OCI-LY3 (cell line): ENCODE data around the gene EIPR1.

Experiments used
- H2AFZ ChIP-seq: fragments of 200-600, 300-600 bp; shearing (Covaris generic); 2 replicates; pipeline ENCODE4 v1.6.0; 2014; ENCODE audit warnings: antibody characterized with exemption, low read depth, low read length
- H3K27ac ChIP-seq: fragments of 200-600, 300-600 bp; sonication (generic); 2 replicates; pipeline ENCODE4 v1.5.1; 2014; ENCODE audit warnings: mild to moderate bottlenecking, low read length, moderate library complexity, mixed read lengths
- H3K27me3 ChIP-seq: fragments of 200-600, 300-600 bp; sonication (generic); 2 replicates; pipeline ENCODE4 v1.6.1; 2014; ENCODE audit warnings: low read depth, low read length, mixed read lengths
- H3K36me3 ChIP-seq: fragments of 200-600, 300-600 bp; sonication (generic); replicated peaks from 2 replicates; pipeline ENCODE3; 2014; ENCODE audit warnings: low read depth, low read length, mixed read lengths
- H3K4me1 ChIP-seq: fragments of 300-600, 200-600 bp; sonication (generic); 2 replicates; pipeline ENCODE4 v1.6.1; 2014; ENCODE audit warnings: low read length, mixed read lengths
- H3K4me2 ChIP-seq: fragments of 200-600, 300-600 bp; sonication (generic); 2 replicates; pipeline ENCODE4 v1.6.1; 2014; ENCODE audit warnings: low read length, mixed read lengths
- H3K4me3 ChIP-seq: fragments of 300-600, 200-600 bp; sonication (generic); 2 replicates; pipeline ENCODE4 v1.5.1; 2014; ENCODE audit warnings: antibody characterized with exemption, mild to moderate bottlenecking, low read length, moderate library complexity
- H3K79me2 ChIP-seq: fragments of 300-600, 200-600 bp; shearing (Covaris generic); 2 replicates; pipeline ENCODE4 v1.6.1; 2014; ENCODE audit warnings: mild to moderate bottlenecking, low read length, mixed read lengths
- H3K9ac ChIP-seq: fragments of 300-600, 200-600 bp; shearing (Covaris generic); 2 replicates; pipeline ENCODE4 v1.6.0; 2014; ENCODE audit warnings: mild to moderate bottlenecking, low read length, moderate library complexity
- H3K9me3 ChIP-seq: fragments of 200-600, 300-600 bp; shearing (Covaris generic); 2 replicates; pipeline ENCODE4 v1.6.1; 2014; ENCODE audit warnings: low read length, mixed read lengths; ENCODE audit not compliant: insufficient read depth
- H4K20me1 ChIP-seq: fragments of 200-600, 300-600 bp; sonication (generic); 2 replicates; pipeline ENCODE4 v1.6.1; 2016; ENCODE audit warnings: low read length, mixed read lengths; ENCODE audit not compliant: insufficient read depth
- CTCF ChIP-seq: fragments of 200-600, 300-600 bp; sonication (generic); IDR thresholded peaks from 2 replicates; pipeline ENCODE4 v1.5.1; 2014; ENCODE audit warnings: antibody characterized with exemption, low read length, low read depth
- EZH2phosphoT487 ChIP-seq: fragments of 200-600 bp; shearing (Covaris generic); IDR thresholded peaks from 2 replicates; pipeline ENCODE4 v1.6.1; 2018; ENCODE audit warnings: antibody characterized with exemption, mixed run types, low read depth

Gene EIPR1

GRCh38 chr2:3392216-3392615, 14.6 kb upstream of the EIPR1 start:
- Histone ChIP-seq H4K20me1 (peaks cover 11% of the 10 kb centered on the region; the same call in 1 of the 2 replicates), H3K4me1 (no peaks in the 10 kb centered on the region), H3K27me3 (no peaks in the 10 kb centered on the region), H3K27ac (no peak overlapping the region), H3K9me3 (peaks cover 10% of the 10 kb centered on the region; the same call in 1 of the 2 replicates), H3K4me3 (no peak overlapping the region), H3K4me2 (no peak overlapping the region), H2AFZ (no peak overlapping the region), H3K36me3 (peaks cover 84% of the 10 kb centered on the region), H3K79me2 (peaks cover 74% of the 10 kb centered on the region), H3K9ac (no peak overlapping the region)
- no peak for TF ChIP-seq EZH2phosphoT487
- no peak for TF ChIP-seq CTCF

GRCh38 chr2:3390041-3390440, 12.4 kb upstream of the EIPR1 start:
- H3K36me3 ChIP-seq, result peaks cover 82% of the 10 kb centered on the region
- no peak for TF ChIP-seq EZH2phosphoT487
- no peak for TF ChIP-seq CTCF

GRCh38 chr2:3389193-3389592, 11.6 kb upstream of the EIPR1 start:
- peaks cover 81% of the 10 kb centered on the region for H3K36me3 ChIP-seq
- H3K4me3 ChIP-seq, result no peak overlapping the region
- H3K79me2 ChIP-seq, result peaks cover 81% of the 10 kb centered on the region
- no peaks in the 10 kb centered on the region for H3K4me1 ChIP-seq
- no peaks in the 10 kb centered on the region for H3K27me3 ChIP-seq
- H3K4me2 ChIP-seq, result no peak overlapping the region
- peaks cover 11% of the 10 kb centered on the region; the same call in 1 of the 2 replicates for H4K20me1 ChIP-seq
- H3K9ac ChIP-seq, result no peak overlapping the region
- H2AFZ ChIP-seq, result no peak overlapping the region
- H3K27ac ChIP-seq, result no peak overlapping the region
- TF ChIP-seq EZH2phosphoT487 (no peak), CTCF (no peak)
- no peaks in the 10 kb centered on the region for H3K9me3 ChIP-seq

More at GRCh38 chr2:3390041-3390440, 12.4 kb upstream of the EIPR1 start:
- no peaks in the 10 kb centered on the region for H3K4me1 ChIP-seq
- no peaks in the 10 kb centered on the region; the same call in 1 of the 2 replicates for H3K9me3 ChIP-seq
- H3K27me3 ChIP-seq, result no peaks in the 10 kb centered on the region
- no peak overlapping the region for H3K4me3 ChIP-seq
- H2AFZ ChIP-seq, result no peak overlapping the region
- H3K79me2 ChIP-seq, result peaks cover 76% of the 10 kb centered on the region
- peaks cover 11% of the 10 kb centered on the region; the same call in 1 of the 2 replicates for H4K20me1 ChIP-seq
- no peak overlapping the region for H3K4me2 ChIP-seq
- H3K9ac ChIP-seq, result no peak overlapping the region
- no peak overlapping the region for H3K27ac ChIP-seq

- H3K27me3 ChIP-seq, result no peaks in the 10 kb centered on the region
- no peaks in the 10 kb centered on the region for H3K4me1 ChIP-seq
- no peak overlapping the region for H3K9ac ChIP-seq
- no peaks in the 10 kb centered on the region for H3K9me3 ChIP-seq
- peaks cover 80% of the 10 kb centered on the region for H3K79me2 ChIP-seq
- no peak overlapping the region for H3K4me2 ChIP-seq
- TF ChIP-seq CTCF (no peak), EZH2phosphoT487 (no peak)
- H2AFZ ChIP-seq, result no peak overlapping the region
- peaks cover 11% of the 10 kb centered on the region; the same call in 1 of the 2 replicates for H4K20me1 ChIP-seq
- H3K27ac ChIP-seq, result no peak overlapping the region
- no peak overlapping the region for H3K4me3 ChIP-seq
- H3K36me3 ChIP-seq, result peaks cover 75% of the 10 kb centered on the region
Measured at GRCh38 chr2:3388412-3388738, 10.8 kb upstream of the EIPR1 start.
